ENCODE data around the gene PATE1.

The PATE1 gene

GRCh38 chr11:125762445-125762844 lies 16.4 kb downstream of the PATE1 start:
- no peaks in the 10 kb centered on the region for H3K4me1 ChIP-seq (ENCODE audit: control insufficient read depth, insufficient read depth, low read length)
- H3K27me3 ChIP-seq (ENCODE audit: control insufficient read depth, insufficient read depth, low read length): no peaks in the 10 kb centered on the region
- H3K4me3 ChIP-seq (ENCODE audit: low read depth, low read length): no peak overlapping the region
- no peaks in the 10 kb centered on the region for H3K36me3 ChIP-seq (ENCODE audit: control insufficient read depth, insufficient read depth, low read length)
- H3K27ac ChIP-seq (ENCODE audit: low read depth, low read length): no peak overlapping the region
- no peaks in the 10 kb centered on the region for H3K9me3 ChIP-seq (ENCODE audit: control insufficient read depth, insufficient read depth, low read length)
- H3K9ac ChIP-seq (ENCODE audit: low read depth, low read length): no peak overlapping the region

- no peak overlapping the region for H3K27ac ChIP-seq (ENCODE audit: low read depth, low read length)
- H3K9me3 ChIP-seq (ENCODE audit: control insufficient read depth, insufficient read depth, low read length): no peaks in the 10 kb centered on the region
- no peaks in the 10 kb centered on the region for H3K27me3 ChIP-seq (ENCODE audit: control insufficient read depth, insufficient read depth, low read length)
- no peaks in the 10 kb centered on the region for H3K4me1 ChIP-seq (ENCODE audit: control insufficient read depth, insufficient read depth, low read length)
- no peaks in the 10 kb centered on the region for H3K36me3 ChIP-seq (ENCODE audit: control insufficient read depth, insufficient read depth, low read length)
- H3K4me3 ChIP-seq (ENCODE audit: low read depth, low read length): no peak overlapping the region
- no peak overlapping the region for H3K9ac ChIP-seq (ENCODE audit: low read depth, low read length)
Observed at GRCh38 chr11:125763483-125763882, 17.4 kb downstream of the PATE1 start.

- no peak overlapping the region for H3K27ac ChIP-seq (ENCODE audit: low read depth, low read length)
- no peaks in the 10 kb centered on the region for H3K36me3 ChIP-seq (ENCODE audit: control insufficient read depth, insufficient read depth, low read length)
Observed at GRCh38 chr11:125766251-125766650, 20.2 kb downstream of the PATE1 start.

GRCh38 chr11:125768336-125769046 lies 22.4 kb downstream of the PATE1 start:
- no peaks in the 10 kb centered on the region for H3K27me3 ChIP-seq (ENCODE audit: control insufficient read depth, insufficient read depth, low read length)
- H3K4me3 ChIP-seq (ENCODE audit: low read depth, low read length): no peak overlapping the region
- H3K27ac ChIP-seq (ENCODE audit: low read depth, low read length): no peak overlapping the region
- H3K36me3 ChIP-seq (ENCODE audit: control insufficient read depth, insufficient read depth, low read length): no peaks in the 10 kb centered on the region
- no peak overlapping the region for H3K9ac ChIP-seq (ENCODE audit: low read depth, low read length)
- H3K4me1 ChIP-seq (ENCODE audit: control insufficient read depth, insufficient read depth, low read length): no peaks in the 10 kb centered on the region
- no peaks in the 10 kb centered on the region for H3K9me3 ChIP-seq (ENCODE audit: control insufficient read depth, insufficient read depth, low read length)

More at GRCh38 chr11:125766251-125766650, 20.2 kb downstream of the PATE1 start:
- Histone ChIP-seq H3K4me1 (ENCODE audit: control insufficient read depth, insufficient read depth, low read length) (no peaks in the 10 kb centered on the region), H3K9ac (ENCODE audit: low read depth, low read length) (no peak overlapping the region), H3K4me3 (ENCODE audit: low read depth, low read length) (no peak overlapping the region), H3K27me3 (ENCODE audit: control insufficient read depth, insufficient read depth, low read length) (no peaks in the 10 kb centered on the region), H3K9me3 (ENCODE audit: control insufficient read depth, insufficient read depth, low read length) (no peaks in the 10 kb centered on the region)

GRCh38 chr11:125770583-125770982 lies 24.5 kb downstream of the PATE1 start:
- no peaks in the 10 kb centered on the region for H3K9me3 ChIP-seq (ENCODE audit: control insufficient read depth, insufficient read depth, low read length)
- H3K4me1 ChIP-seq (ENCODE audit: control insufficient read depth, insufficient read depth, low read length): no peaks in the 10 kb centered on the region
- no peak overlapping the region for H3K4me3 ChIP-seq (ENCODE audit: low read depth, low read length)
- no peak overlapping the region for H3K9ac ChIP-seq (ENCODE audit: low read depth, low read length)
- H3K36me3 ChIP-seq (ENCODE audit: control insufficient read depth, insufficient read depth, low read length): no peaks in the 10 kb centered on the region
- no peaks in the 10 kb centered on the region for H3K27me3 ChIP-seq (ENCODE audit: control insufficient read depth, insufficient read depth, low read length)
- H3K27ac ChIP-seq (ENCODE audit: low read depth, low read length): no peak overlapping the region

GRCh38 chr11:125772834-125773505 lies 26.9 kb downstream of the PATE1 start:
- Histone ChIP-seq H3K9ac (ENCODE audit: low read depth, low read length) (no peak overlapping the region), H3K36me3 (ENCODE audit: control insufficient read depth, insufficient read depth, low read length) (no peaks in the 10 kb centered on the region), H3K27ac (ENCODE audit: low read depth, low read length) (no peak overlapping the region), H3K4me3 (ENCODE audit: low read depth, low read length) (no peak overlapping the region), H3K27me3 (ENCODE audit: control insufficient read depth, insufficient read depth, low read length) (no peaks in the 10 kb centered on the region), H3K4me1 (ENCODE audit: control insufficient read depth, insufficient read depth, low read length) (no peaks in the 10 kb centered on the region), H3K9me3 (ENCODE audit: control insufficient read depth, insufficient read depth, low read length) (no peaks in the 10 kb centered on the region)

GRCh38 chr11:125773516-125773915 lies 27.4 kb downstream of the PATE1 start:
- no peak overlapping the region for H3K9ac ChIP-seq (ENCODE audit: low read depth, low read length)
- H3K36me3 ChIP-seq (ENCODE audit: control insufficient read depth, insufficient read depth, low read length): no peaks in the 10 kb centered on the region
- H3K4me1 ChIP-seq (ENCODE audit: control insufficient read depth, insufficient read depth, low read length): no peaks in the 10 kb centered on the region
- H3K4me3 ChIP-seq (ENCODE audit: low read depth, low read length): no peak overlapping the region
- H3K9me3 ChIP-seq (ENCODE audit: control insufficient read depth, insufficient read depth, low read length): no peaks in the 10 kb centered on the region
- H3K27ac ChIP-seq (ENCODE audit: low read depth, low read length): no peak overlapping the region
- H3K27me3 ChIP-seq (ENCODE audit: control insufficient read depth, insufficient read depth, low read length): no peaks in the 10 kb centered on the region

GRCh38 chr11:125777309-125777708 lies 31.2 kb downstream of the PATE1 start:
- Histone ChIP-seq H3K27me3 (ENCODE audit: control insufficient read depth, insufficient read depth, low read length) (no peaks in the 10 kb centered on the region), H3K4me1 (ENCODE audit: control insufficient read depth, insufficient read depth, low read length) (no peaks in the 10 kb centered on the region), H3K36me3 (ENCODE audit: control insufficient read depth, insufficient read depth, low read length) (no peaks in the 10 kb centered on the region), H3K9me3 (ENCODE audit: control insufficient read depth, insufficient read depth, low read length) (no peaks in the 10 kb centered on the region), H3K9ac (ENCODE audit: low read depth, low read length) (no peak overlapping the region), H3K27ac (ENCODE audit: low read depth, low read length) (no peak overlapping the region), H3K4me3 (ENCODE audit: low read depth, low read length) (no peak overlapping the region)

- Histone ChIP-seq H3K27ac (ENCODE audit: low read depth, low read length) (no peak within 1 kb of the TSS), H3K9me3 (ENCODE audit: control insufficient read depth, insufficient read depth, low read length) (no peaks in the 10 kb centered on the region), H3K9ac (ENCODE audit: low read depth, low read length) (no peak within 1 kb of the TSS), H3K36me3 (ENCODE audit: control insufficient read depth, insufficient read depth, low read length) (no peaks in the 10 kb centered on the region), H3K27me3 (ENCODE audit: control insufficient read depth, insufficient read depth, low read length) (no peaks in the 10 kb centered on the region), H3K4me3 (ENCODE audit: low read depth, low read length) (no peak within 1 kb of the TSS), H3K4me1 (ENCODE audit: control insufficient read depth, insufficient read depth, low read length) (no peaks in the 10 kb centered on the region)
Observed at GRCh38 chr11:125778728-125779127, 32.6 kb downstream of the PATE1 start, which contains the start of gene PATE2. Gene PATE2, minus strand, starts transcription at chr11:125778828. Its CDS starts 55 bp downstream, at chr11:125778773.

- Histone ChIP-seq H3K4me3 (ENCODE audit: low read depth, low read length) (no peak overlapping the region), H3K9ac (ENCODE audit: low read depth, low read length) (no peak overlapping the region), H3K9me3 (ENCODE audit: control insufficient read depth, insufficient read depth, low read length) (no peaks in the 10 kb centered on the region), H3K27ac (ENCODE audit: low read depth, low read length) (no peak overlapping the region), H3K4me1 (ENCODE audit: control insufficient read depth, insufficient read depth, low read length) (no peaks in the 10 kb centered on the region), H3K27me3 (ENCODE audit: control insufficient read depth, insufficient read depth, low read length) (no peaks in the 10 kb centered on the region), H3K36me3 (ENCODE audit: control insufficient read depth, insufficient read depth, low read length) (no peaks in the 10 kb centered on the region)
Observed at GRCh38 chr11:125784678-125785077, 38.6 kb downstream of the PATE1 start.

- no peak within 1 kb of the TSS for H3K9ac ChIP-seq (ENCODE audit: low read depth, low read length)
Observed at GRCh38 chr11:125787827-125788226, 41.7 kb downstream of the PATE1 start, which contains the start of gene PATE3. Gene PATE3, plus strand, starts transcription at chr11:125788127. Its CDS starts 25 bp downstream, at chr11:125788152.

More at GRCh38 chr11:125787827-125788226, 41.7 kb downstream of the PATE1 start, which contains the start of gene PATE3:
- Histone ChIP-seq H3K27me3 (ENCODE audit: control insufficient read depth, insufficient read depth, low read length) (no peaks in the 10 kb centered on the region), H3K4me1 (ENCODE audit: control insufficient read depth, insufficient read depth, low read length) (no peaks in the 10 kb centered on the region), H3K4me3 (ENCODE audit: low read depth, low read length) (no peak within 1 kb of the TSS), H3K36me3 (ENCODE audit: control insufficient read depth, insufficient read depth, low read length) (no peaks in the 10 kb centered on the region), H3K27ac (ENCODE audit: low read depth, low read length) (no peak within 1 kb of the TSS), H3K9me3 (ENCODE audit: control insufficient read depth, insufficient read depth, low read length) (no peaks in the 10 kb centered on the region)
